GM19452 (cell line): ENCODE results near the gene MTG2.

Experiments
- ATAC-seq: cut with Tn5 transposase; IDR thresholded peaks from one replicate; pipeline ENCODE4 v1.9.1; 2021; ENCODE audit not compliant: unreplicated experiment

The MTG2 gene

DNA sequence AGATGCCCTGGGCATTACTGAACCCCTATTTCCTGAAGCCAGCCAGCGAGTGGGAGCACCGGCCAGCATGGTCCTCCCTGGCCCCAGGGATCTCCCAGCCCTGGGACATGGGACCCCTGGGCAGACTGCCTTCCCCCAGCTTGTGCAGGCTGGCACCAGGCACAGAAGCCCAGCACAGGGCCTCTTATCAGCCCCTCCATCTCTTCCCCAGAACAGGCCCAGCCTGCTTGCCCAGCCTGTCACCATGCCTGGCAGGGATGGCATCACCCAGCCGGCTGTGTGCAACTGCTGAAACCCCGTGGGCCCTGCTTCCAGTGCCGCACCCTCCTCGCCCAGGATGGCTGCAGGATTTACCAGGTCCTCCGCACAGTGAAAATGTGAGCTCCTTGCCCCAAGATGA is 49.4 kb downstream of the MTG2 start:
- ATAC-seq, result no peak

DNA sequence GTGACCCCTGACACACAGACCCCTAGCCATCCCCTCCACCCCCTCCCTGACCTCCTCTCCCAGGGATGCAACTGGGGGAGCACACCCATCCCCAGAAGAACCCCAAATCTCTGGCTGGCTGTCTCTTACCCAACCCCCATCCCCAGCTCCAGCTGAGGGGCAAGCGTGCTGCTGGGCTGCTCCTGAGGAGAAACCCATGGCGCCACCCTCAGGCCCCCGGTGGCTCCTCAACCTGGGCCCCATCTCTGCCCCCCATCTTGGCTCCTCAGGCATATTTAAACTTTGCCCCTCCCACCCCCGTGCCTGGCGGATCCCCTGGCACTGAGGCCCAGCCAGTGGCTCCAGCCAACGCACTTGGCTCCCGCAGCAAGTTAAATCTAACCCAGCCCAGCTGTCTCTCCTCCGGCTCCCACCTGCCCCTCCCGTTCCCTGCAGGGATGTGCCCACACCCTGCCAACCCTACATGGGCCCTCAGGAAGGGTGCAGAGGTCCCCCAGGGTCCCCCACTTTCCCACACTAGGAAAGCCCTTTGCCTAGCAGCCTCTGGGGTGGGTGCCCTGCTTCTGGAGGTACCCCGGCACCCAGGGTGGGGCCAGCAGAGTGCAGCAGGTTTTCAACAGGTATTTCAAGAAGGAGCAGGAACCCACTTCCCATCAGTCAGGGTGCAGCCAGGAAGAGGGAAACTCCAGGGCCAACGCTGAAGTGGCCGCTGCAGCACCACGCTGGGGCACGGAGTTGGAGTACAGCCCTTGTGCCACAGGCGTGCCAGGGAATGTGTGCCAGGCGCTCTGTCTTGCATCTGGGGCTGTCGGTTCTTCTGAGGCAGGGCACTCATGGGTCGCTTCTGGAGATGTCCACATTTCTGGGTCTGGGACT is 50.2 kb downstream of the MTG2 start:
- ATAC-seq, result no peak

DNA sequence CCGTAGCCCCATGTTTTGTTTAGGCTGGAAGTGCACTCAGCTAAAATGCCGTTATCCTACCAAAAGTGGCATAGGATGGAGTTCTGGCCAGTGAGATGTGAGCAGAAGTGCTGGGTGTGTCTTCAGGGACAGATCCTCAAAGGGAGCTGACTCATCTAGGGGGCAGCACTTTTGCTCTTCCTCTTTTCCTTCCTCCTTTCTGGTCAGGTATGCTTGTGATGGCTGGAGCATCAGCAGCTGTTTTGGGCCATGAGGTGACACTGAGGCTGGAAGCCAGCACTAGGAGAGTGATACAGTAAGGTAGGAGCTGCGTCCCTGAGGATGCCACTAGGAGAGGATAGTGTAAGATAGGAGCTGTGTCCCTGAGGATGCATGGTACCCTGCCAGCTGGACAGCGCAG is 50.9 kb downstream of the MTG2 start:
- no peak for ATAC-seq

GRCh38 chr20:62234339-62234738 is 51.5 kb downstream of the MTG2 start:
- no peak for ATAC-seq

- no peak for ATAC-seq
These were observed 52.4 kb downstream of the MTG2 start for GRCh38 chr20:62235001-62235776.

GRCh38 chr20:62235777-62236157 is 52.9 kb downstream of the MTG2 start:
- ATAC-seq, result no peak

DNA sequence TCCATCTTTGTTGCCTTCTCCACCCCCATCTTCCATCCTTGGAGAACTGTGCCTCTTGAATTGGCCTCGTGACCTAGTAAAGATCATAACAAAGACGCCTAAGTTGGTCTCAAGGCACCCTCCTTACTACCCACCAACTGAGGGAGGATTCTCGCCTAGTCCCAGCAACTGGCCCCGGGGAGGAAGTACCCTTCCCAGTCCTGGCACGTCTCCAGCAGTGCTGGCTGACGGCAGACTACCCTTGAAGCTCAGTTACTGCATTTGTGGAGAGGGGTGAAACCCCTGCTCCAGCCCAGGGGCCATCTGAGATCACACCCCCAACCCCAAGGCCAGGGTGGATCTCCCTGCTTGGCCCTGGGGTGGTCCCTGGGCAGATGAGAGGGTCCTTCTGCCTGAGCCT is 53.4 kb downstream of the MTG2 start:
- ATAC-seq, result no peak

DNA sequence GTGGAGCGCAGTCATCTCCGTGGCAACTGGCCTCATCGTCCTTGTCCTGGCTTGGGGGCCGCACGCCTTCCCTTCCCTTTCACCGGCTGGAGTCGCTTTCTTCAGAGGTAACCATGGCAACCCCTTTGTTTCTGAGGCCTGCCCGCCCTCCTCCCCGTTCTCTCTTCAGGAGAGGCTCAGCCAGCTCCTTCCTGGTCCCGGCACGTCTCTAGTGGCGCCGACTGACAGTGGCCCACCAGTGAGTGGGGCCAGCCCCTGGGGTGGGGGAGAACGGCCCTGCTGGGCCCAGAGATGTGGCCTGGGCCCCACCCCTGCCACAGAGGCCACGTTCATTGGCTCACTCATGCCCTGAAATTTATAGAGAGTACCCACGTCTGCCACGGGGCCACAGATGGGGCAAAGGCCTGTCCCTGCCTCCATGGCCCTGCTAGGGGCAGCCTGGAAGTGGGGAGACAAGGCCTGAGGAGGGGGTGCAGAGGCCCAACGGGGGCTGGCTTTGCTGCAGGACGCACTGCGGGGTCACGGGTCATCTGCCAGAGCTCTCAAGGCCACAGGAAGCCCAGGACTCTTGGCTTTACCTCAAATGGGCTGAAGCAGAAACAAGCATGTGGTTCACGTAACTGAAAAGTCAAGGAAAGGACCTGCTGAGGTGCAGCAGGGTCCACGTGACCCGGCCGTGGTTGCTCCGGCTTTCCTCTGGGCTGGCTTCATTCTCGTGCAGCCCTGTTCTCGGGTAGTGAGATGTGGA is 54.1 kb downstream of the MTG2 start:
- no peak for ATAC-seq

GRCh38 chr20:62237514-62237800 is 54.6 kb downstream of the MTG2 start:
- ATAC-seq, result no peak

- ATAC-seq, result peak; percentile 97
These were observed 55.2 kb downstream of the MTG2 start, which contains the start of gene OSBPL2 for GRCh38 chr20:62237801-62238568. TSS of gene OSBPL2 (plus strand) at chr20:62238521. CDS start at chr20:62256185, 17,664 bp downstream.

GRCh38 chr20:62238569-62239277 is 55.9 kb downstream of the MTG2 start:
- ATAC-seq, result peak; percentile 8

GRCh38 chr20:62239278-62239879 is 56.6 kb downstream of the MTG2 start:
- ATAC-seq, result no peak

DNA sequence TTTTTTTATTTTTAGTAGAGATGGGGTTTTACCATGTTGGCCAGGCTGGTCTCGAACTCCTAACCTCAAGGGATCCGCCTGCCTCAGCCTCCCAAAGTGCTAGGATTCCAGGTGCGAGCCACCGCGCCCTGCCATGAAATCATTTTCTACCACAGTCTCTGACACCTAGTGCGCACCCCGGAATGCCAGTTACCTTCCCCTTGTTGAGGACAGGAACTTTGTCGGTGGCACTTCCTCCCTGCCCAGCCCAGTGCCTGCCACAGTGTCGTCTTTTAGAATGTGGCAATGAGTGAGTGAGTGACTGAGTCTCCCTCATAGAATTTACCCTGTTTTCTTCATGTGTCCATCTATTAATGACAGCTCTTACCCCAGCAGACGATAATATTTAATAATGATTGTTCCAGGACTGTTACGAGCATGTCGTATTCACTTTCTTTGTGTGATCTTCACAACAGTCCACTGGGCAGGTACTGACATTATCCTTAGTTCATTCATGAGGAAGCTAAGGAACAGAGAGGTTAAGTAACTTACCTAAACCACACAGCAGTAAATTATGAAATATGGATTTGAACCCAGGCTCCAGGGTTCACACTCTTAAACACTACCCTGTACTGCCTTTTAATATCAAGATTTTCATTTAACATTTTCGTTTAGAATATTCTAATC is 57.3 kb downstream of the MTG2 start:
- no peak for ATAC-seq

DNA sequence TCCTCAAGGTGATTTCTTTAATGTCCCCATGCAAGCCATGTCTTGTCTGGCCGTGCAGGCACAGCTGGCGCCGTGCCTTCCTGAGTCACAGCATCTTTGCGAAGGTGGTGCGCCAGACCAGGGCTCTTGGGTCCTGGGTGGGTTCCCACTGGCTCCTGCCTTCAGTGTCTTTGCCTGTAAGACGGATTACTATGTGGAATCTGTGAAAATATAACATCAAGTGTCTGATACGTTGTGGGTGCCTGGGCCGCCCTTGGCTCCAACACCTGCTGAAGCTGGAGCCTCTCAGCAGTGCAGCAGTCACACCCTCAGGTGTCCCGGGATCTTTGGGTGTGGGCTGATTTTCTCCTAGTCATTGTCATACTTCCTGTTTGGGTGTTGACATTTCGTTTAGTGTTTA is 58.7 kb downstream of the MTG2 start:
- no peak for ATAC-seq

DNA sequence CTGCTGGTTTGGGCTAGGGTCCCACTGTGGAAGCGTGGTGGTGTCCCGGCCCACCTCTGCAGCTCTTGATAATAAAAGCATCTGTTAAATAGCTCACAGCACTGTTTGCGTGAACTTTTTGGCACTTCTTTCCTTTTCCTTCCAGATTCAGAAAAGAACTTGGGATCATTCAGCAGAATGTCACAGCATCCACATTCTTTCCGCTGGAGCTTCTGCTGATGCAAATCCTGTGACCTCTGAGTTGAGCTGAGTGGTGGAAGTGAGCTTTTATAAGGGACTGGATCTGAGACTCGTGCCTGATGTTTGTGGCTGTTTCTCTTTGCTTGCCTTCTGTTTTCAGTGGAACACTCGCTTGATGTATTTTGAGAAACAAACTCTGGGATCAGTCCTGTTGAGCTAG is 59.3 kb downstream of the MTG2 start:
- ATAC-seq, result no peak

DNA sequence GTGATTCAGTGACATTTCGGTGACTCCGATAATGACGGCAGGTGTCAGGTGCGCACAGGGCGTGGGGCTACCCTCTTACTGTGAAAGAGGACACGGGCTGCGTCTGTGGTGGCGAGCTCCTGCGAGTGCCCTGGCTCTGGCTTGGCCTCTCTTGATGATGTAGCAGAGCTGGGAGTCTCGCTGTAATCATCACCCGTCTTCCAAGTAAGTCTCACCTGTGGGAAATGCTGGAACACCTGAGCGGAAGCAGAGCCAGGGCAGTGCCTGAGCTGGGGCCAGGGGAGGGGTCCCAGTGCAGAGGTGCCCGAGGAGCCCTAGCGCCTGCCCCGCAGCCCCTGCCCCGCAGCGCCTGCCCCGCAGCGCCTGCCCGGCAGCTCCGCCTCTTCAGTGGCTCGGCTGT is 60.3 kb downstream of the MTG2 start:
- no peak for ATAC-seq

GRCh38 chr20:62243906-62244515 is 61.2 kb downstream of the MTG2 start:
- ATAC-seq, result no peak

- no peak for ATAC-seq
These were observed 61.8 kb downstream of the MTG2 start for GRCh38 chr20:62244644-62245108.

DNA sequence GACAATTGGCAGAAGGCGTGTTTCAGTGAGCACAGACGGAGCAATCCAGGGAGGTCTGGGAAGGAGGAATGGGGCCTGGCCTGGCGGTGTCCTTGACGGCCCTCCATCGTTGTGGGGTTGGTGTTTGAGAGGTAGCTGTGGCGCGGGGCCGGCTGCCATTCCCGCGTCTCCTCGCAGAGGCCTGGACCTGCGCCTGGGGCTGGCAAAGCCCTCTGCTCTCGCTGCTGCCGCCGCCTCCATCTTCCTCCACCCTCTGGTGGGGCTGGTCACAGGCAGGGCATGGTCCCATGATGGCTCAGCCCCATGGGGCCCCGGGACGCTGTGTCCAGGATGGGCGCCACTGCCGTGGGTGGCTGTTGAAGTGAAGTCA is 63.1 kb downstream of the MTG2 start:
- no peak for ATAC-seq
